Stimulated activated naive CD4-positive, alpha-beta T cell (primary cell): ENCODE data around the gene RARRES2.

Experiments
- DNase-seq, 6 experiments: peaks; one replicate each; lab custom pipeline; 2025; lab: John Stamatoyannopoulos, UW

Gene RARRES2

GRCh38 chr7:150337659-150338081 is 3.8 kb downstream of the RARRES2 start:
- DNase-seq: no peak

GRCh38 chr7:150337179-150337578 is 4.2 kb downstream of the RARRES2 start:
- DNase-seq: no peak

GRCh38 chr7:150336746-150337145 is 4.7 kb downstream of the RARRES2 start:
- no peak for DNase-seq

GRCh38 chr7:150335774-150336112 is 5.7 kb downstream of the RARRES2 start:
- no peak for DNase-seq

- DNase-seq: no peak
These were observed 6.2 kb downstream of the RARRES2 start for GRCh38 chr7:150335108-150335773.

GRCh38 chr7:150334108-150334507 is 7.3 kb downstream of the RARRES2 start:
- DNase-seq: no peak

- no peak for DNase-seq
These were observed 7.8 kb downstream of the RARRES2 start for GRCh38 chr7:150333659-150334058.

GRCh38 chr7:150332852-150333635 is 8.4 kb downstream of the RARRES2 start:
- no peak for DNase-seq

- no peak for DNase-seq
These were observed 11.1 kb downstream of the RARRES2 start for GRCh38 chr7:150330211-150330885.

GRCh38 chr7:150329331-150330120 is 11.9 kb downstream of the RARRES2 start:
- no peak for DNase-seq

- DNase-seq: no peak
These were observed 14.1 kb downstream of the RARRES2 start for GRCh38 chr7:150327308-150327707.

- DNase-seq: no peak
These were observed 14.7 kb downstream of the RARRES2 start for GRCh38 chr7:150326657-150327268.

GRCh38 chr7:150325901-150326300 is 15.5 kb downstream of the RARRES2 start:
- DNase-seq: no peak

GRCh38 chr7:150325110-150325611 is 16.3 kb downstream of the RARRES2 start:
- no peak for DNase-seq

- no peak for DNase-seq
These were observed 17.0 kb downstream of the RARRES2 start for GRCh38 chr7:150324373-150324961.

GRCh38 chr7:150323682-150324372 is 17.6 kb downstream of the RARRES2 start:
- peak in 3 of 6 experiments; percentile 22 to 44 (median 43) for DNase-seq

GRCh38 chr7:150322833-150323681 is 18.4 kb downstream of the RARRES2 start, which contains the start of the genes ACTR3C and LRRC61:
Gene ACTR3C (minus strand): TSS chr7:150323545. CDS start chr7:150295296, 28,249 bp downstream.
Gene LRRC61 (plus strand): TSS chr7:150323355. CDS start chr7:150336862, 13,507 bp downstream.
- DNase-seq: peak; percentile 16 to 58 (median 34)

GRCh38 chr7:150322114-150322832 is 19.2 kb downstream of the RARRES2 start:
- peak in 5 of 6 experiments; percentile 22 to 58 (median 29) for DNase-seq

GRCh38 chr7:150321788-150322113 is 19.7 kb downstream of the RARRES2 start:
- no peak for DNase-seq
